Measurements from ENCODE around the gene FRY.
"Not testable (repeated sequence)": the region's sequence is repeated elsewhere in the genome, so short reads cannot be mapped to it uniquely, and the experiment has no call there.

FRY gene

DNA sequence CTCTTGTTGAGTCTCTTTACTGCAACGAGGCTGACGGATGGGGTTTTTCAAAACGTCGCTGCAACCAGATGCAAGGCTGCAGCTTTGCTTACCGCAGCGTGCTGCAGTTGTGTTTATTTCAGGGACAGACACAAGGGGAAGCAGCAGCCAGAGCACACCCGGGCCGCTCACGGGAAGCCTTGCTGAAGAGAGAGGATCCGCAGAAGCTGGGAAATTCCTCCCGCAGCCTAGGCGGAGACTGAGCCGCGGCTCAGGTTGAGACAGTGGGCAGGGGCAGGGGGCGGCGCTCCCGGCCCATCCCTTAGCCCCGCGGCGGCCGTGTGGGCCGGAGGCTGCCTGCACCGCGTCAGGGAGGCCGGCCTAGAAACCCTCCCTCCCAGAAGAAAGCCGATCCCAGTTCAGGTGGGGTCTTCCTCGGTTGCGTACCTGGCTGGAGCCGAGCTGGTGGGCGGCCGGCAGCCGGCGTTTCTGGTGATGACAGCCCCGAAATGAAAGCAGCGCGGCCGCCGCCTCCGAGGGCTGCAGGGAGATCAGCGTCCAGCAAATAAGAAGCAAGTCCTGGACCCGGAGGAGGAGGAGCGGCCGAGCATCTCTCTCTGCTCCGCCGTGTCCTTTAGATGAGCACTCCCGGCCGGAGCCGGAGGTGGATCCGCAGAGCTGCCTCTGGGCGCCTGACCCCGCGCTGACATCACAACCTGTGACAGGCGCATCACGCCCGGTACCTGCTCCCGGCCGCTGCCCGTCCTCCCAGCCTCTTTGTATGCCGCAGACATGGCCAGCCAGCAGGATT is at the start of gene FRY:
TSS of gene FRY (plus strand) at position 750 of the 790 bp plus-strand sequence. CDS start at position 772, 22 bp downstream.
- DNase-seq, result peak; percentile 66

DNA sequence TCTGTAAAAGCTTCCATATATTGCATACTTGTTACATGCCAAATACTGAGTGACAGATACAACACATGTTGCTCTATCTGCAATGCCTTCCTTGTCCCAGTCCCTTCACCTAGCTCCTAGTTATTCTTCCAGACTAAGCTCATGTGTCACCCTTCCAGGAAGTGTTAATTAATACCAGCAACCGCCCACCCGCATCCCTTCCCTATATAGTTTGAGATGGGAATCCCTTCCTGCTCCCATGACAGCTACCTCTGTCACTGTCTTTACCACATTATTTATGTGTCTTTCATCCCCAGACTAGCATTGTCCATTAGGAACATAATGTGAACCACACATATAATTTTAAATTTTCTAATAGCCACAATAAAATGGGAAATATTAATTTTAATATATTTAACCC is 49.5 kb upstream of the FRY start:
- no peak for DNase-seq

DNA sequence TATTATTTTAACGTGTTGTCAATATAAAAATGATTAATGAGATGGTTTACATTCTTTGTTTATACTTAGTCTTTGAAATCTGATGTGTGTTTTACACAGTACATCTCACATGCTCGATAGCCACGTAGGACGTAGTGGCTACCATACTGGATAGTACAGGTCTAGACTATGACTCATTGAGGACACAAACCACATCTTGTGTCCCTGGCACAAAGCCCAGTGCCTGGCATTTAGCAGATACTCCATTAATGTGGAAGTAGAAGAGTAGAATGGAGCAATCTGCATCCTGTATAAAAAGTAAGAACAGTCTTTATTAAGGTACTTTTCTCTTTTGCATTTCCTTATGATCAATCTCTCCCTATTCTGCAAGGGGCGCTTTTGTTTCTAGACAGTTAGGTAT is 49.0 kb upstream of the FRY start:
- DNase-seq, result no peak

DNA sequence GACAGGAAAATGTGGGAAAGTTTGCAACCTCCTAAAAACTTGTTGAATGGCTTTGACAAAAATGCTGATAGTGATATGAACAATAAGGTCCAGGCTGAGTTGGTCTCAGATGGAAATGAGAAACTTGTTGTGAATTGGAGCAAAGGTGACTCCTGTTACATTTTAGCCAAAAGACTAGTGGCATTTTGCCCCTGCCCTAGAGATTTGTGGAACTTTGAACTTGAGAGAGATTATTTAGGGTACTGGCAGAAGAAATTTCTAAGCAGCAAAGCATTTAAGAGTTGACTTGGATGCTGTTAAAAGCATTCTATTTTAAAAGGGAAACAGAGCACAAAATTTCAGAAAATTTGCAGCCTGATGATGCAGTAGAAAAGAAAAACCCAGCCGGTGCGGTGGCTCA is 47.9 kb upstream of the FRY start:
- not testable (repeated sequence) for DNase-seq

DNA sequence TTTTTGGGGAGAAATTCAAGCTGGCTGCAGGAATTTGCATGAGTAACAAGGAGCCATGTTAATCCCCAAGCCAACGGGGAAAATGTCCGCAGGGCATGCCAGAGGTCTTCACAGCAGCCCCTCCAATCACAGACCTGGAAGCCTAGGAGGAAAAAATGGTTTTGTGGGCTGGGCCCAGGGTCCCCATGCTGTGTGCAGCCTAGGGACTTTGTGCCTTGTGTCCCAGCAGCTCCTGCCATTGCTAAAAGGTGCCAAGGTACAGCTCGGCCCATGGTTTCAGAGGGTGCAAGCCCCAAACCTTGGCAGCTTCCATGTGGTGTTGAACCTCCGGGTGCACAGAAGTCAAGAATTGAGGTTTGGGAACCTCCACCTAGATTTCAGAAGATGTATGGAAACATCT is 47.2 kb upstream of the FRY start:
- not testable (repeated sequence) for DNase-seq

DNA sequence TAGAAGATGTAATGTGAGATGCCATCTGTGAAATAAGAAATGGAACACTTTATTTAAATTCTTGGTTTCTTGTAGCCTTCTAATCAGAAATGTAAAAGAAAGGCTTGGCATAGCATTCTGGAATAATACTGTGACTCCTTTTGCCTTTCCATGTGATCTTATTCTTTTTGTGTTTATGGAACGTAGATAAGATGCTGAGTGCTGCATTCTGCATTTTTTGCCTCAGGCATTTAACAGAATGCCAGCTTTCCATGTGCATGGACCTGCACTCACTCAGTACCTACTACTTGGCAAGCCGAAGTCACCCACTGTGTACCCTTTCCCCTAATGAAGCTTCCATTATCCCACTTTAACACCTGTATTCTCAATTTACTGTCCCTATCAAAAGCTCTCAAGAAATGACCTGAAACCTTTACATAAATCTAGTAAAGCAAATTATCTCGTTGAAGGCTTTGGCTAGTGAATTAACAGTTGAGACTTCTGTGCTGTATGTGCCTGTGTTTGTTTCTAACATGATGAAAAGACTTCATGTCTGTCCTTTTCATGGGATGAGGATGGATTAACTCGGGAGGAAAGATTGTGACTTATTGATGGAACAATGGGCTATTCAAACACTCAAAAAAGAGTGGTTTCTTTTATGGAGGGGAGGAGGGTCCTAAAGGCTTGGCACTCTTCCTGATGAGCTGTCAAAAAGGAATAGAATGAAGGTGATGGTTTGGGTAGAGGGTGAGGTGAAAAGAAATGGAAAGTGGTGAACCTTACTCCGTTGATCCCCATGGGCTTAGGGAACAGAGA is 44.7 kb upstream of the FRY start:
- DNase-seq, result no peak

DNA sequence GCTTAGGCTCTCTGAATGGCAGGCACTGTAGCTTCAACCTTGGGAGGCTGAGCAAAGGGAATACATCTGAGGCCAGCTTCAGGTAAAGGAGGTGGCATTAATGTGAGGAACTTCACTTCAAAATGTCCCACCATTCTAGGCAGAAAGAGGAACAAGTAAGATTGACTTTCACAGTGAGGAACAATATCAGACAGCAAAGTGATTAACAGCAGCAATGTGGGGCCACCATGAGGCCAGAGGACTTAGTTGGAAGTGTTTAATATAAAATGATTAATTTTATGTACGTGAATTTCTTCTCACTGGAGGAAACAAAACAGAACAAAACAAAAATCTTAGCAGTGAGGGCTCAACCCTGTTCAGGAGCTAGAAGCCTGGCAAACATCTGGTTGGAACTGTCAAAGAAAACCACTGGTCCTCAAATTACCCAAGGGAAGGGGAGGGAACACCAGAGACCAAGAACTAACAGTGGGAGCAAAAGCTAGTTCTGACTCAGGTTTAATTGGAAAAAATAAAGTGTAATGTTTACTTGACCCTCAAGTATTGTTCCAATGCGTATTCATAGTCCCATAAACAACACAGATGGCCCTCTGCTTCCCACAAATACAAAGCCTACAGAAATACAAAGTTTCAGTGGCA is 43.9 kb upstream of the FRY start:
- no peak for DNase-seq

DNA sequence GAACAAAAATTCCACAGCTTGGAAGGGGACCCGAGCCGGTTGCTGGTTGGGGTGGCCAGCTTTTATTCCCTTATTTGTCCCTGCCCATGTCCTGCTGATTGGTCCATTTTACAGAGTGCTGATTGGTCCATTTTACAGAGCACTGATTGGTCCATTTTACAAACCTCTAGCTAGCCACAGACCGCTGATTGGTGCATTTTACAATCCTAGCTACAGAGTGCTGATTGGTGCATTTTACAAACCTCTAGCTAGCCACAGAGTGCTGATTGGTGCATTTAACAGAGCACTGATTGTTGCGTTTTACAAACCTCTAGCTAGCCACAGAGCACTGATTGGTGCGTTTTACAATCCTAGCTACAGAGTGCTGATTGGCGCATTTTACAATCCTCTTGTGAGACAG is 37.2 kb upstream of the FRY start:
- DNase-seq, result not testable (repeated sequence)

DNA sequence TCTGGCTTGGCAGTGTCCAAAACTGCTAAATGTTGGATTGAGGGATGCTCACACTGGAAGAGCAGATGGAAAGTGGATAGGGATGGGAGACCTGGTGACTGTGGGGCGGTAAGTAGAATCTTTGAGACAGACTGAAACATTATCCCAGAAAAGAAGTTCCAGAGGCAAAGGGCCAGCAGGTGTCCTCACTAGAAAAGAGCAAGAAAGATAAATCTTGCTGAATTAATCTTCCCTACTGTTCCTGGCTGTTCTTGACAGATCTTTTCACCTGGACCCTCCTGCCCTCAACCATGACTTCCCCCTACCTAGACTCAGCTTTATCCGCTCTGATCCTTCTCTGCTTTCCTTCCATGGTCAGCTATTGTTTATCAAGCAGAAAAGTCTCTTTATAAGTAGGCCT is 35.0 kb upstream of the FRY start:
- no peak for DNase-seq

DNA sequence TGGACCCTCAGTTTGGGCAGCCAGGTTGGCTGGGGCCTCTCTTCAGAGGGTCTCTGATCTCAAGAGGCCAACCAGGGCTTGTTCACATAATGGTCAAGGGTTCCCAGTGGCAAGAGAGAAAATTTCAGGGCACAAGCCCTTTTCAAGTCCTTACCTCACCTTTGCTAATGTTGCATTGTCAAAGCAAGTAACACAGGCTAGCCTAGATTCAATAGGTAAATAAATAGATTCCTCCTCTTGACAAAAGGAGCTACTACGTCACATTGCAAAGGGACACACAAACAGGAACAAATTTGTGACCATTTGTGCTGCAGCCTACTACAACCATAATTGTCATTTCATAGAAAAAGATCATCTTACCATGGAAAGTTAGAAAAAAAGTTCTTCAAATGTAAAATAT is 33.9 kb upstream of the FRY start:
- DNase-seq, result no peak

DNA sequence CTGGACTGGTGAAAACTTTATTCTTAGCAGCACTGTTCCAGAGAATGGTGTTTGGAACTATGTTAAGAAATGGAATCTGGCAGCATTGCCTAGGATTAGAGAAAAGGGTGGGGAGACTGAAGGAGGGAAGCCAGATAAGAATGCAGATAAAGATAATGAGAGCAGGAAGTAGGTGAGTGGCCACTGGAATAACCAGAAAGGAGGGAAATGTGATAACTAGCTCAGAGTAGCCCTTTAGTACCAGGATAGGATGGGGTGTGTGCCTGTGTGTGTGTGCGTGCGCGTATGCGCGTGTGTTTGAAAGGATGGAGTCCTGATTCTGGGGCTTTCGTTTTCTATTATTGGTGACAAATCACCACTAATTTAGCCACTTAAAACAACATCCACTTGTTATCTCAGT is 33.4 kb upstream of the FRY start:
- DNase-seq, result no peak

DNA sequence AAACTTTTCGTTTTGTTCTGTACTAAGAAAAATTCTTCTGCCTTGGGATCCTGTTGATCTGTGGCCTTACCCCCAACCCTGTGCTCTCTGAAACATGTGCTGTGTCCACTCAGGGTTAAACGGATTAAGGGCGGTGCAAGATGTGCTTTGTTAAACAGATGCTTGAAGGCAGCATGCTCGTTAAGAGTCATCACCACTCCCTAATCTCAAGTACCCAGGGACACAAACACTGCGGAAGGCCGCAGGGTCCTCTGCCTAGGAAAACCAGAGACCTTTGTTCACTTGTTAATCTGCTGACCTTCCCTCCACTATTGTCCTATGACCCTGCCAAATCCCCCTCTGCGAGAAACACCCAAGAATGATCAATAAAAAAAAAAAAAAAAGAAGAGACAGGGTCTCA is 30.8 kb upstream of the FRY start:
- DNase-seq, result not testable (repeated sequence)

DNA sequence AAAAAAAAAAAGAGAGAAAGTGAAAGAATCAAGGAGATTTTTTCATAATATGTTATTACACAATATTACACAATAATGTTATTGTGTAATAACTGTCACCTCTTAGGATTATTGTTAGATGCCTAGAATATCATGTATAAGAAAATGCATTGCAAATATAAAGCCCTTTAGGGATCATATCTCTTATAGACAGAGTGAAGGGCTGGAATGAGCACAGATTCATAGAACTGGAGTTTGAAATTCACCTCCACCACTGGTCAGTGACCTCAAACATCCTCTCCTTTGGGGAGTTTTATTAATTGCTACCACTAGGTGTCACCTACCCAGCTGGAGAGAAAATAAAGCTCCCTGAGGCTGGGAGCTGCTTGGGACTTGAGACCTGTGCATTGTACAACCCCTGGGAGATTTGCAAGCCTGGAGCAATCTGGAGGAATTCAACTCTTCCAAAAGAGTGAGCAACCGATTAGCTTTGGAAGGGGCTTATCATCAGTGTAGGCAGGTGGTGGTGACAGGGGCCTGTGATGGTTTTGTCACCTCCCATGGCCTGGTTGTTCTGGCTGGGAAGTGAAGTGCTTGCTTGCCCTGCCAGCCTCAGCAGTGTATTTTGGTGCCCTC is 30.3 kb upstream of the FRY start:
- DNase-seq, result no peak

DNA sequence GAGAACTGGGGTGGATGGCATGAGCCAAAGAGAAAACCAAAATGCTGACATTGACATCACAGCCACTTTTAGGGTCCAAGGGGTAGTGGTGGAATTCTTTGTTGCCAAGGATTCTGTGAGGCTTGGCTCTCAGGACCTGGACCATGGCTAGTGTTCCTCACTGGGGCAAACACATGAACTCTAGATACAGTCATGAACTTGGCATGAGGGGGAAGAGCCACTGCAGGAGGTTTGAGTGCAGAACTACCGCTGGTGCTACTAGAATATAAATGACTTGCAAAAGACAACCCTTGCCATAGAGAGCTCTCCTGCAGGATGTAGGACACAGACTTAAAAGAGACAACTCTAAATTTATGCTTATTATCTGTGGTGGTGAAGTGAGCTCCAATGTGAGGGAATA is 29.8 kb upstream of the FRY start:
- no peak for DNase-seq

DNA sequence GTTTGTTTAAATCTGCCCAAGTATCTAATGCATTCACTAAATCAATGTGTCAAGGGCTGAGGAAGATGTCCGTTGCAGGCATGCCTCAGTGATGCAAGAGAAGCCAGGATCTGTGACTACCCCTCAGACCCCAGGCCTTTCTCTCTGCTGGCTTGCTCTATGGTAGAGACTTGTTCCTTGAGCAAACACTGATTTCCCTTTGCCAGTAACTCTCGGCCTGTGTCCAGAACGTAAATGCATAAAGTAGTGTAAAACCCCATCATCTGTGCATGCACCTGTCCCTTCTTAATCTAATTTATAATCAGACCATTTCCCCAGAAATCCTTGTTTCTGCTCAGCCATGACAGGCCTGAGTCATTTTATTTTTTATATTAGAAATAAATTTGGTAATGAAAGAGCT is 28.7 kb upstream of the FRY start:
- DNase-seq, result no peak

DNA sequence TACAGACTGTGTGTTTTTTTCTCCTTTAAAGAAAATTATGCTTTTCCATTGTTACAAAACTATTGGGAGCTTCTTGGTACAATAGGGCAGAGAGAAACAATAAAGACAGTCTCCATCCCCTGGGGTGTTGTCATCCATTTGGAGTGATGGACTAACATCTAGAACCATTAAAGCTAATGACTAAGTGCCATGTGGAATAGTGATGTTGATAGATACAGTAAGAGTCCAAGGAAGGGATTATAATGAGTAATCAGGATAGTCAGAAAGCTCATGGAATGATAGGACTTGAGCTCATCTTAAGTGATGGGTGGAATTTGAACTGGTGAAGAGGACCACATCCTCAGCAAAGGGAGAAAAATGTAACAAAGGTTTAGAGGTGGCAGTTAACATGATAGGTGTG is 24.1 kb upstream of the FRY start:
- no peak for DNase-seq

DNA sequence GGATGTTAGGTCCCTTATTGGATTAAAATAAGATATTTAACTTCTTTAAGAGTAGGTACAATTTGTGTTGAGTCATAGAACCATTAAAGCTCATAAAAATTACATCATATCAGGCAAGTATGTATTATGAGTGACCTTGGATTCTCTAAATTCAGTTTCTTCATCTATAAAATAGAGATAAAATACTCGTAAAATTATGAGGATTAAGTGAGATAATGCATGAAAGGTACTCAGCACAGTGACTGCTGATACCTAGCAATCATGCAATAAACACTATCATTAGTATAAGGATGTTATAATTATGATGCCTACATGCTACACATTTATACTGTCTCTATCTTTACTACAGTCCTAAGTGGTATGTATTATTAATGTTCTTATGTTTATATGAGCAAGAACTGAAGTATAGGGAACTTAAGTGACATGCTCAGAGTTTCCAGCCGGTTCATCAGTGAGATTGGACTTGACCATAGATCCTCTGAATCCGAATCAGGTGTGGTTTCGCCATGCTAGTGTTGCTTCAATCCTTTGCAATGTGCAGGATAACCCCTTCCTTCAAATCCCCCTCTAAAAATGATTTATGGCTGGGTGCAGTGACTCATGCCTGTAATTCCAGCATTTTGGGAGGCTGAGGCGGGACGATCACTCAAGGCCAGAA is 22.9 kb upstream of the FRY start:
- no peak for DNase-seq

DNA sequence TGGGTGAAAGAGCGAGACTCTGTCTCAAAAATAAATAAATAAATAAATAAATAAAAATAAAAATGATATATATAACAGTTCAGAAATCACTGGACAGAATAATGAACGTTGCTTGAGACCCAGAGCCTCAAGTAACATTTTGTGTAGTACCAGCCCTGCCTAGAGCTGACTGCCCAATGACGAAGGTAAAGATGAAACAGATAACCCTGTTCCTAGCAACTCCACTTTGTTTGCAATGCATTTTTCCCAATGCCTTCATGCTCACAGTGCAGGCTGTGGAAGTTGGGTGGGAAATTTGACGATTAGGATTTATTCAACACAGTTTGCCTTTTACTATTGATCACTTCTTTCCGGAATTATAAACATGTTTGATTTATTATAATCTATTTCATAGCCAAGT is 22.2 kb upstream of the FRY start:
- DNase-seq, result no peak

DNA sequence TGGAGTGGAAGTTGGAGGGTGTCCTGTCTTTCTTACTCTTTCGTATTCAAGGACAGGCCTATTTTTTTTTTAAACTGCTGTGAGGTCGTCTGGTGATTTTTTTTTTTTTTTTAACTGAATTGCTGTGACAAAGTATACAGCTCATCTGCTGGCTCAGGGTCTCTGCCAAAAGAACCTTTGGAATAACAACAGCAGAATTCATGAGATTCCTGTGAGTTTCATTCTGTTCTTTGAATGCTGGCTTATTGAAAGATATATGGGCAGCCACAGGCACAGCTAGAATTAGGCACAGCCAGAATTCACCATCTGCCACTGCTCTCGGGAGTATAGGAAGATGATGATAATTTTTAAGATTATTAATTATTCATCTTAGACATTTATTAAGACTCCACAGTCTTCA is 21.4 kb upstream of the FRY start:
- DNase-seq, result no peak

DNA sequence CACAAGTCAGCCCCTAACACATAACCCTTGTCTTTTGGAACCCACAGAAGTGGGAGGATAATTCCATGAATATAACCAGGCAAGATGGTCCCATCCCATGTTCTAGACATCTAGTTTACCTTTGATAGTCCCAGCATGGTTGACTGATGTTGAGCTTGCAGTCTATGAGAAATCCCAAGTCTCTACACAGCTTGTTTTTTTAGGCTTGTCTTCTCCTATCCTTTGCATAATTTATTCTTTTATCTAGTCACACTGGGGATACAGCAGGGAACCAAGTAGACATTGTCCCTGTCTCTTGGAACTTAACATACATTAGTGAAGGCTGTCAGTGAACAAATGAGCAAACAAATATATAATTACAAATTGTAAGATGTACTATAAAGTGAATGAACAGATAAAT is 19.6 kb upstream of the FRY start:
- no peak for DNase-seq

DNA sequence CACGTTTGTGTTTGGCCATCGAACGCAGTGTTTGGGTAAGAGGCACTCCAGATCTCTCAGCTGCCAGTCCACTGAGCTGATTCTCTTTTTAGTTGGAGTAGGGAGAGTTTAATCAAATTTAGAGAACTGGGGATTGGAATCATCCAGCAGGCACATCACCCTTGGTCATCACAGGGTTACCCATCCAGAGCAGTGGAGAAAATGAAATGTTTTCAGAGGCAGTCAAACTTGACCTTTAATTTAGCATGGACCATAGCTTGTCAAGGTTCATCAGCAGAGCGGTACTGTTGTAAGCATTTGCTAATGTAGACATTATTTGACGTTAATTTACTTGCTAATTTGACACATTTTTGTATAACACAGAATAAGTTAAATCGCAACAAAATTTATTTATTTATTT is 18.4 kb upstream of the FRY start:
- DNase-seq, result no peak

DNA sequence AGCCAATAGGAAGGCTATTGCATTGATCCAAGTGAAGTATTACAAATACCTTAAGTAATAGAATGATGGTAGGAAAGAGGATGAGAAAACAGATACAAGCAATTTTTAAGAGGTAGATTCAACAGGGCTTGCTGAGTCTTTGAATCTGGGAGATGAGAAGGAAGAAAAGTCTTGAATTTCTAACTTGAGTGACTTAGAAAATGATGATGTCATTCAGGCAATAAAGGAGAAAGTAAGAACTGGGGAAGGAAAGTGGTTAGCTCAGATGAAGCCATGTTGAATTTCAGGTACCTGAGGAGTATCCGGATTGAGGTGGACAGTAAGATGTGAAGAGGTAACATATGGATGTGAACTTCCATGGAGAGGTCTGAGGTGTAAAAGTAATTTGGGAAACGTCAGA is 15.5 kb upstream of the FRY start:
- DNase-seq, result no peak

DNA sequence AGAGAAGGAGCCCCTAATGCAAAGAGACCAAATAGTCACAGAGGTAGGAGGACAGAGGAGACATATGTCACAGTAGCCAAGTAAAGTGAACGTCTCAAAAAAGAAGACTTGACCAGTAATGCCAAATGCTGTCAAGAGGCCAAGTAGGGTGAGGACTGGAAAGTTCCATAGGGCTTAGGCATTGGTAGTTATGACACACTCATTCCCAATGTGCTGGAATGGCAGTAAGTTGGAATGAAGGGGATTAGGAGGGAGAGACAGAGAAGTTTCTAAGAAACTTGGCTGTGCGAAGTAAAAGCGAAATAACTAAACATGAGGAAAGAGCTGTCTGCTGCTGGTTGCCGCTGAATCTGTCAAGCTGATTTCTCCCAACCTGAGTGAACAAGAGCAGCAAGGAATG is 14.9 kb upstream of the FRY start:
- no peak for DNase-seq
